ENCODE measurements around the gene GON4L. TPM values are rescaled to one million over a fixed set of nuclear protein-coding genes. Genes with fewer than 3 reads are reported as not detected.
"Not testable (repeated sequence)": the region's sequence is repeated elsewhere in the genome, so short reads cannot be mapped to it uniquely, and the experiment has no call there.

Gene GON4L
- polyA plus RNA-seq, 1 of the 3 experiments (the other 2 are of a cell fraction), result 16.5 TPM

GRCh38 chr1:155763090-155763815, 93.8 kb downstream of the GON4L start:
- Histone ChIP-seq H3K27ac (ENCODE audit: low read depth in 2 of 2, low read length in 1 of 2) (peak overlapping the region in 1 of 2 experiments; percentile 84; a peak in 2 of 4 replicates), H2AFZ (ENCODE audit: low read depth) (0 out of 2 replicates have a peak overlapping the region, but pooled peaks have one; percentile 60), H3K9ac (peak overlapping the region; percentile 13; the same call in 1 of the 2 replicates), H3F3A (replicated peaks; ENCODE audit: insufficient read depth) (peaks cover 28% of the 10 kb centered on the region), H3K36me3 (replicated peaks in 1 of 2; ENCODE audit: control insufficient read depth in 1 of 2, insufficient read depth in 2 of 2, low read length in 1 of 2) (peaks cover 46 to 59% of the 10 kb centered on the region in 2 experiments), H3K4me2 (peak overlapping the region; percentile 27)
- peak; percentile 35; the same call in 1 of the 2 replicates for TF ChIP-seq TCF12 (IDR thresholded peaks at IDR 0.05)
- peak; percentile 55; the same call in 1 of the 2 replicates for TF ChIP-seq MAX (IDR thresholded peaks at IDR 0.05; ENCODE audit: low read depth)
- TF ChIP-seq EP300 (IDR thresholded peaks at IDR 0.05; ENCODE audit: borderline replicate concordance in 1 of 2, low read depth in 1 of 2, low read length in 1 of 2), result peak in 1 of 2 experiments; percentile 24; a peak in 1 of 4 replicates
- peak; percentile 21; the same call in 1 of the 2 replicates for TF ChIP-seq PBX3 (IDR thresholded peaks at IDR 0.05)
- peak; percentile 55 for TF ChIP-seq JUND (IDR thresholded peaks at IDR 0.05)
- TF ChIP-seq NFIC (IDR thresholded peaks at IDR 0.05; ENCODE audit: borderline replicate concordance), result peak; percentile 80
- TF ChIP-seq FOSL2 (IDR thresholded peaks at IDR 0.05; ENCODE audit: borderline replicate concordance, low read depth), result peak; percentile 84
- CTCF ChIA-PET; H3K4me1 ChIP-seq (ENCODE audit: control insufficient read depth in 1 of 2, insufficient read depth in 2 of 2, low read depth in 1 of 2, low read length in 1 of 2); POLR2A ChIA-PET; H3K9me2 ChIP-seq; H3K4me3 ChIP-seq (ENCODE audit: low read depth in 2 of 2, low read length in 1 of 2); H3K27me3 ChIP-seq (ENCODE audit: insufficient read depth); H3K9me3 ChIP-seq; H4K20me1 ChIP-seq (ENCODE audit: insufficient read depth); DNase-seq; H3K79me2 ChIP-seq (ENCODE audit: insufficient read depth): not testable (repeated sequence)
- 67% methylated on average over 6 of the region's 6 CpGs for WGBS (ENCODE audit: low lambda C conversion rate)

- CTCF ChIA-PET, result no interaction called here
- no peak for DNase-seq
- Histone ChIP-seq H3K79me2 (ENCODE audit: insufficient read depth) (peaks cover 7% of the 10 kb centered on the region), H3K9me2 (no peaks in the 10 kb centered on the region), H3K4me3 (ENCODE audit: low read depth in 2 of 2, low read length in 1 of 2) (no peak overlapping the region), H4K20me1 (ENCODE audit: insufficient read depth) (no peaks in the 10 kb centered on the region), H3K9ac (no peak overlapping the region), H3K27ac (ENCODE audit: low read depth in 2 of 2, low read length in 1 of 2) (no peak overlapping the region), H3K4me1 (ENCODE audit: control insufficient read depth in 1 of 2, insufficient read depth in 2 of 2, low read depth in 1 of 2, low read length in 1 of 2) (peaks cover 0 to 3% of the 10 kb centered on the region in 2 experiments; a peak in 1 of 4 replicates), H3K9me3 (no peaks in the 10 kb centered on the region), H3K36me3 (replicated peaks in 1 of 2; ENCODE audit: control insufficient read depth in 1 of 2, insufficient read depth in 2 of 2, low read length in 1 of 2) (peaks cover 47 to 59% of the 10 kb centered on the region in 2 experiments), H2AFZ (ENCODE audit: low read depth) (no peak overlapping the region), H3F3A (replicated peaks; ENCODE audit: insufficient read depth) (peaks cover 28% of the 10 kb centered on the region), H3K4me2 (no peak overlapping the region; the same call in 1 of the 2 replicates), H3K27me3 (ENCODE audit: insufficient read depth) (no peaks in the 10 kb centered on the region)
- TF ChIP-seq USF2 (IDR thresholded peaks at IDR 0.05; ENCODE audit: borderline replicate concordance, low read depth, low read length), result no peak
- TF ChIP-seq MAX (IDR thresholded peaks at IDR 0.05; ENCODE audit: low read depth), result no peak
- no peak for TF ChIP-seq GATA2 (CRISPR knock-in tag; IDR thresholded peaks at IDR 0.05)
- TF ChIP-seq IRF3 (IDR thresholded peaks at IDR 0.05; ENCODE audit: low read depth, low read length), result no peak
- TF ChIP-seq JUND (IDR thresholded peaks at IDR 0.05), result no peak
- TF ChIP-seq TAF1 (IDR thresholded peaks at IDR 0.05; ENCODE audit: borderline replicate concordance, low read depth, low read length), result no peak
- POLR2A ChIA-PET, result no interaction called here
- WGBS (ENCODE audit: low lambda C conversion rate), result 99% methylated on average over 8 of the region's 11 CpGs
Observed at GRCh38 chr1:155761736-155762405, 95.1 kb downstream of the GON4L start.
